GM19240 (cell line): ENCODE results near the gene TRIM49B.
"Not testable (repeated sequence)": the region's sequence is repeated elsewhere in the genome, so short reads cannot be mapped to it uniquely, and the experiment has no call there.

Source experiments
- DNase-seq: peaks from one replicate; pipeline ENCODE4 v3.0.0; 2011; ENCODE audit warnings: low spot score; ENCODE audit not compliant: insufficient read length

The TRIM49B gene, protein sequence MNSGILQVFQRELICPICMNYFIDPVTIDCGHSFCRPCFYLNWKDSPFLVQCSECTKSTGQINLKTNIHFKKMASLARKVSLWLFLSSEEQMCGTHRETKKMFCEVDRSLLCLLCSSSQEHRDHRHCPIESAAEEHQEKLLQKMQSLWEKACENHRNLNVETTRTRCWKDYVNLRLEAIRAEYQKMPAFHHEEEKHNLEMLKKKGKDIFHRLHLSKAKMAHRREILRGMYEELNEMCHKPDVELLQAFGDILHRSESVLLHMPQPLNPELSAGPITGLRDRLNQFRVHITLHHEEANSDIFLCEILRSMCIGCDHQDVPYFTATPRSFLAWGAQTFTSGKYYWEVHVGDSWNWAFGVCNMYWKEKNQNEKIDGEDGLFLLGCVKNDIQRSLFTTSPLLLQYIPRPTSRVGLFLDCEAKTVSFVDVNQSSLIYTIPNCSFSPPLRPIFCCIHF

DNA sequence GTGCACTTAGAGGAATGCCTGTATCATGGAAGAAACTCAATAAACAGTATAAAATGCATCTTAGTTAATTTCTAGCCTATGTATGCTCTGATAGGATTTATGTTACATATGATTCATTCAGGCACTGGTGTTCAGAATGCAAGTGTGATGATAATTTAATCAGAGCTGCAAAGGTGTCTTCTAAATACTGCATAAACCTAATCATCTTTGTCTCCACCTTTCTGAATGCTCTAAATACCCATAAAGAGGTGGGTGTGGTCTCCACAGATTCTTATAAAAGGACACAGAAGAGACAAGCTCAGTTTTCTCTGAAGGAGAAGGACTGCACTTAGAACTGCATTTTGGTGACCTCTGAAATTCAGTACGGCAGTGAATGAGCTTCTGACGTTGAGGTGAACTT, at the start of gene TRIM49B:
Gene TRIM49B (plus strand): TSS at position 301 of the 400 bp plus-strand sequence. CDS start 2,777 bp downstream, outside the sequence.
- not testable (repeated sequence) for DNase-seq

DNA sequence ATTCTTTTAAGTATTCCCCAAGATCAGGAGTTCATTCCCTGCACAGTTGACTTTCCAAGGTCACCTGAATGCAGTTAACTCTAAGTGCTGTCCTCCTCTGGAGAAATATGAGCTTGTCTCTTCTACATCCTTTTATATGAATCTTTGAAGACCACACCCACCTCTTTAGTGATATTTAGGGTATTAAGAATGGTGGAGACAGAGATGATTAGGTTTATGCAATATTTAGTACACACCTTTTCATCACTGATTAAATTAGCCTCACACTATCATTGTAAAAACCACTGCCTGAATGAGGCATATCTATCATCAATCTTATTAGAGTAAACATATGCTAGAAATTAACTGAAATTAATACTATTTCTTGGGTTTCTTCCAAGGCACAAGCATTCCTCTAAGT, 44.8 kb upstream of the TRIM49B start, which contains the start of gene TRIM51G:
Gene TRIM51G (minus strand): TSS at position 101 of the 400 bp plus-strand sequence. CDS start 2,190 bp downstream, outside the sequence.
- not testable (repeated sequence) for DNase-seq

DNA sequence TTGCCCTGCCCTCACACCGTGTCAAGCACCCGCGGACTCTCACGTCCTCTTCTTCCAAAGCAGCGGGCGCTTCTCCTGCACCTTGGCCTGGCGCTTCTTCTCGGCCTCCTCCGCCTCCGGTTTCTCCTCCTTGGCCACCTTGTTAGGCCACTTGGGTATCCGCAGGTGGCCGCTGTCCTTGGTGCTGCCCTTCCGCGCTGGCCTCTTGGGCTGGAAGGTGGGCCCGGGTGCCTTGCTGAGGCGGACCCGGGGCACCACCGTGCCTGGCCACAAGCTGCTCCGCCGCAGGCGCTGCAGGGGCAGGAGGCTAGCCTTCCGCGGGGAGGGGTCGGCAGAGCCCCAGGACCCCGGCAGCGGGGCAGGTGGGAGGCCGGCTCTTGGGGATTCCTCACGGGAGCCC, 19.6 kb downstream of the TRIM49B start:
- DNase-seq: not testable (repeated sequence)

DNA sequence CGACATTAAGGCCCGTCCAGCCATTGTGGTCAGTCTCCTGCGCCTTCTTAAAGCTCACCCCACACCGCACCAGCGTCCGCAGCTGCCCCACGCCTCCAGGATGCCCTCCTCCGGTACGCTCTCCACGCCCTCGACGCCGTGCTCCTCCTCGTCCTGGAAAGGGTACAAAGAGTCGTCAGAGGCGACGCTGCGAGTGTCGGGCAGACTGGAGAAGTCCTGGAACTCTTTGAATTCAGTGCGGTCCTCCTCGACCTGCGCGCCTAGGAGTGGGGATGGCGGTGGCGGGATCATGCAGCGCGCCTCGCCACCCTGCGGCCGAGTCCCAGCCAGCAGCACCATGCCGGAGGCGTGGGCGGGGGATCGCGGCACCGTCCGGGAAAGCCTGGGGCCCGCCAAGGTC, 21.2 kb downstream of the TRIM49B start:
- DNase-seq: not testable (repeated sequence)

DNA sequence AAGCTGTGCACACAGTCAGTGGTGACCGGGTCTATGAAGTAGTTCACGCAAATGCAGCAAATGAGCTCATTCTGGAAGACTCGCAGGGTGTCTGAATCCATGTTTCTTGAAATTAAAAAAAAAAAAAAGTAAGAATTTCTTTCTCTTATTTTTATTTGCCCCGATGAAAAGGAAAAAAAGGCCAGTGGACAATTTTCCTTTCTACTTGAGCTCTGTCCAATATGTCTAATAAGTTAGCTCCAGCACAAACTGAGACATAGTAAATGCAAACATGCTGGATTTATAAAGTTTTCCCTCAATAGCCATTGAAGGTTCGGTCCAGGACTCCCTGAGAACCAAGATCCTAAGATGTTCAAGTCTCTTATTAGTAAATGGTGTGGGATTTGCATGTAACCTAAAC, 30.4 kb downstream of the TRIM49B start, which contains the start of gene TRIM64C:
Gene TRIM64C (minus strand): TSS at position 101 of the 400 bp plus-strand sequence. CDS start 0 bp downstream, at position 101.
- DNase-seq: not testable (repeated sequence)

DNA sequence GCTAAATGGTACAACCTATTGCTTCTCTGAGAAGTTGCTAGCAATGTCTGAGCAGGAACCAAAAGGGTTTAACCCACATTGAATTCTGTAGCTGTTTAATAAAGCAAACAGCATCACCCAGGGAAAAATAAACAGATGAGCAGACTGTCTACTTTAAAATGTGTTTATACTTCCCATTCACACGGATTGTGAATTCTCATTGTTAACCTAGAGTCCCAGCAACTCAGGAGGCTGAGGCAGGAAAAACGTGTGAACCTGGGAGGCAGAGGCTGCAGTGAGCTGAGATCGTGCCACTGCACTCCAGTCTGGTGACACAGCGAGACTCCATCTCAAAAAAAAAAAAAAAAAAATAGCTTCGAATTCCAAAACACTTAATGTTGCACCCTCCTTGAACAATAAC, 41.3 kb downstream of the TRIM49B start:
- DNase-seq: not testable (repeated sequence)
